Epithelial cell of prostate (primary cell): ENCODE measurements around the gene HDDC3.

Experiments used
- DNase-seq: peaks from one replicate; pipeline ENCODE4 v3.0.0-alpha.2; 2011; ENCODE audit warnings: low read depth, low spot score
- H3K27ac ChIP-seq: fragments of 450-650 bp; 2 replicates; pipeline ENCODE4 v1.5.1; 2017; ENCODE audit warnings: mild to moderate bottlenecking

Gene HDDC3

GRCh38 chr15:90954712-90955623 lies 22.6 kb upstream of the HDDC3 start, which contains the start of gene RCCD1:
Gene RCCD1 (plus strand): TSS chr15:90954884. CDS start chr15:90956735, 1,851 bp downstream.
- peak within 1 kb of the TSS; percentile 87 for H3K27ac ChIP-seq
- no peak for DNase-seq

- no peak for DNase-seq
- H3K27ac ChIP-seq, result peak overlapping the region; percentile 87
Measured at GRCh38 chr15:90953947-90954711, 21.8 kb upstream of the HDDC3 start.

GRCh38 chr15:90952901-90953677 lies 20.7 kb upstream of the HDDC3 start:
- DNase-seq, result no peak
- H3K27ac ChIP-seq, result no peak overlapping the region

- DNase-seq, result no peak
- no peak overlapping the region for H3K27ac ChIP-seq
Measured at GRCh38 chr15:90950676-90951075, 18.3 kb upstream of the HDDC3 start.

- no peak for DNase-seq
- peak overlapping the region; percentile 69 for H3K27ac ChIP-seq
Measured at GRCh38 chr15:90949979-90950675, 17.8 kb upstream of the HDDC3 start.

- DNase-seq, result no peak
- H3K27ac ChIP-seq, result peak overlapping the region; percentile 69
Measured at GRCh38 chr15:90948506-90948905, 16.2 kb upstream of the HDDC3 start.

GRCh38 chr15:90947577-90948357 lies 15.4 kb upstream of the HDDC3 start:
- no peak for DNase-seq
- no peak overlapping the region for H3K27ac ChIP-seq

- no peak overlapping the region for H3K27ac ChIP-seq
- DNase-seq, result no peak
Measured at GRCh38 chr15:90946941-90947576, 14.7 kb upstream of the HDDC3 start.

GRCh38 chr15:90946538-90946937 lies 14.2 kb upstream of the HDDC3 start:
- no peak for DNase-seq
- H3K27ac ChIP-seq, result no peak overlapping the region

- H3K27ac ChIP-seq, result no peak overlapping the region
- no peak for DNase-seq
Measured at GRCh38 chr15:90945091-90945490, 12.7 kb upstream of the HDDC3 start.

GRCh38 chr15:90942354-90943120 lies 10.2 kb upstream of the HDDC3 start:
- no peak overlapping the region for H3K27ac ChIP-seq
- no peak for DNase-seq

- DNase-seq, result no peak
- no peak overlapping the region for H3K27ac ChIP-seq
Measured at GRCh38 chr15:90941038-90941437, 8.7 kb upstream of the HDDC3 start.

GRCh38 chr15:90939756-90940155 lies 7.4 kb upstream of the HDDC3 start:
- H3K27ac ChIP-seq, result no peak overlapping the region
- DNase-seq, result no peak

- no peak for DNase-seq
- no peak overlapping the region for H3K27ac ChIP-seq
Measured at GRCh38 chr15:90938261-90938660, 5.9 kb upstream of the HDDC3 start.

GRCh38 chr15:90936823-90937222 lies 4.5 kb upstream of the HDDC3 start:
- DNase-seq, result no peak
- H3K27ac ChIP-seq, result no peak overlapping the region

GRCh38 chr15:90934949-90935751 lies 2.8 kb upstream of the HDDC3 start, which contains the start of gene UNC45A:
Gene UNC45A (plus strand): TSS chr15:90935285. CDS start chr15:90935325, 40 bp downstream.
- peak within 1 kb of the TSS; percentile 44 for H3K27ac ChIP-seq
- no peak for DNase-seq
